Common myeloid progenitor, CD34-positive (primary cell): Measurements from ENCODE around the gene KRT78.
A peak's percentile ranks its signal among the peaks of the same experiment; 100 is the strongest.

Experiments
- CTCF ChIA-PET: fragments of 350-600 bp; sonication (Branson Sonifier 250); formaldehyde crosslinking; loops from one replicate; lab custom pipeline; 2021; ENCODE audit warnings: antibody characterized with exemption; lab: Charles Lee
- POLR2A ChIA-PET: fragments of 350-600 bp; sonication (Branson Sonifier 250); formaldehyde crosslinking; loops from one replicate; lab custom pipeline; 2021; ENCODE audit warnings: antibody characterized with exemption; lab: Charles Lee
- DNase-seq, 3 donors: peaks; one replicate each; pipeline versions ENCODE4 v3.0.0 to v3.0.0-alpha.2; 2013
- H3K27ac ChIP-seq, 2 experiments: 1 replicate in 1 of 2; 2 replicates in 1 of 2; pipeline ENCODE4 v1.7.0; 2013; ENCODE audit warnings: inconsistent platforms in 2 of 2, low read length in 2 of 2, mild to moderate bottlenecking in 2 of 2, low read depth in 1 of 2, moderate library complexity in 1 of 2; ENCODE audit not compliant: severe bottlenecking in 2 of 2, insufficient read depth in 1 of 2, poor library complexity in 1 of 2
- H3K27me3 ChIP-seq, 5 experiments: replicated peaks in 2 of 5; 1 replicate in 3 of 5; 2 replicates in 2 of 5; pipeline versions ENCODE4 v1.6.1 to v1.7.0; 2013; ENCODE audit warnings: low read length in 4 of 5, mild to moderate bottlenecking in 2 of 5, moderate library complexity in 2 of 5, inconsistent platforms in 1 of 5; ENCODE audit not compliant: insufficient read depth in 5 of 5, control insufficient read depth in 4 of 5
- H3K36me3 ChIP-seq, 4 experiments: 1 replicate in 2 of 4; 2 replicates in 2 of 4; pipeline versions ENCODE4 v1.6.1 to v1.7.0; 2013; ENCODE audit warnings: low read length in 3 of 4, control low read depth in 1 of 4, mild to moderate bottlenecking in 1 of 4; ENCODE audit not compliant: control insufficient read depth in 4 of 4, insufficient read depth in 4 of 4
- H3K4me1 ChIP-seq, 4 experiments: 1 replicate in 3 of 4; 2 replicates in 1 of 4; pipeline versions ENCODE4 v1.6.1 to v1.7.1; 2013; ENCODE audit warnings: low read length in 3 of 4, mild to moderate bottlenecking in 3 of 4, control low read depth in 1 of 4, inconsistent platforms in 1 of 4, moderate library complexity in 1 of 4; ENCODE audit not compliant: control insufficient read depth in 4 of 4, insufficient read depth in 4 of 4; ENCODE audit errors: control extremely low read depth in 1 of 4
- H3K4me3 ChIP-seq, 7 experiments: 1 replicate in 4 of 7; 2 replicates in 3 of 7; pipeline versions ENCODE4 v1.5.1 to v1.7.0; 2013; ENCODE audit warnings: mild to moderate bottlenecking in 7 of 7, low read length in 6 of 7, moderate library complexity in 6 of 7, inconsistent platforms in 2 of 7, low read depth in 2 of 7, control low read depth in 1 of 7; ENCODE audit not compliant: insufficient read depth in 4 of 7, control insufficient read depth in 1 of 7; ENCODE audit errors: extremely low read depth in 1 of 7
- H3K9me3 ChIP-seq, 5 experiments: 1 replicate in 4 of 5; 2 replicates in 1 of 5; pipeline versions ENCODE4 v1.6.1 to v1.7.1; 2013; ENCODE audit warnings: low read length in 4 of 5, mild to moderate bottlenecking in 2 of 5, inconsistent platforms in 1 of 5, low read depth in 1 of 5, moderate library complexity in 1 of 5; ENCODE audit not compliant: control insufficient read depth in 4 of 5, insufficient read depth in 2 of 5; ENCODE audit errors: control extremely low read depth in 1 of 5
- WGBS: methylation state at CpG from one replicate; pipeline ENCODE4 v1.1.5; 2013; ENCODE audit not compliant: insufficient coverage; 5-methylcytosine and 5-hydroxymethylcytosine counted together

Gene KRT78

DNA sequence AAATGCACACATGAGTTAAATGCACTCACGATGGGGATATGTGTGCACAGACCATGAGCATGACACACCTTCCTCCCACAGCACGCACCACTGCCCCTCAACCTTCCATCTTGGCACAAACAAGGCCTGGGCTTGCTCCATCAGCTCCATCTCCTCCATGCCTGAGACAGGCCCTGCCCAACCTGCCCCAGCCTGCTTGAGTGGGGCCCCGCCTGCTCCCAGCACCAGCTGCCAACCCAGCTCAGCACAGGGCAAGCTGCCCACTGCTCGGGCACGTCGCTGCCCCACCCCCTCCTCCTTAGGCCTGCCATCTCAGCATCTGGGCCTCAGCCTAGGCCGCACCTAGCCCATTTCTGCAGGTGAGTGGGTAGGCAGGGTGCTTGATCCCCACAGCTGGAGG is 27.6 kb upstream of the KRT78 start:
- Histone ChIP-seq H3K4me1 (peaks cover 0 to 40% (median 31%) of the 10 kb centered on the region in 4 experiments), H3K36me3 (no peaks in the 10 kb centered on the region), H3K4me3 (no peak overlapping the region), H3K27me3 (no peaks in the 10 kb centered on the region), H3K9me3 (no peaks in the 10 kb centered on the region), H3K27ac (no peak overlapping the region)
- ChIA-PET CTCF (interaction anchor here (1.4 to 21.8 kb wide), 6 partner anchors 9 to 495 kb away, joined by 4 to 467 read pairs (median 22); partner anchors contain the start of gene KRT74), POLR2A (interaction anchor here (0.6 kb wide), 1 partner anchor 501 kb away, joined by 3 read pairs; no protein-coding TSS in a partner anchor)
- WGBS, result 90% methylated on average over 6 of the region's 7 CpGs
- DNase-seq, result no peak

DNA sequence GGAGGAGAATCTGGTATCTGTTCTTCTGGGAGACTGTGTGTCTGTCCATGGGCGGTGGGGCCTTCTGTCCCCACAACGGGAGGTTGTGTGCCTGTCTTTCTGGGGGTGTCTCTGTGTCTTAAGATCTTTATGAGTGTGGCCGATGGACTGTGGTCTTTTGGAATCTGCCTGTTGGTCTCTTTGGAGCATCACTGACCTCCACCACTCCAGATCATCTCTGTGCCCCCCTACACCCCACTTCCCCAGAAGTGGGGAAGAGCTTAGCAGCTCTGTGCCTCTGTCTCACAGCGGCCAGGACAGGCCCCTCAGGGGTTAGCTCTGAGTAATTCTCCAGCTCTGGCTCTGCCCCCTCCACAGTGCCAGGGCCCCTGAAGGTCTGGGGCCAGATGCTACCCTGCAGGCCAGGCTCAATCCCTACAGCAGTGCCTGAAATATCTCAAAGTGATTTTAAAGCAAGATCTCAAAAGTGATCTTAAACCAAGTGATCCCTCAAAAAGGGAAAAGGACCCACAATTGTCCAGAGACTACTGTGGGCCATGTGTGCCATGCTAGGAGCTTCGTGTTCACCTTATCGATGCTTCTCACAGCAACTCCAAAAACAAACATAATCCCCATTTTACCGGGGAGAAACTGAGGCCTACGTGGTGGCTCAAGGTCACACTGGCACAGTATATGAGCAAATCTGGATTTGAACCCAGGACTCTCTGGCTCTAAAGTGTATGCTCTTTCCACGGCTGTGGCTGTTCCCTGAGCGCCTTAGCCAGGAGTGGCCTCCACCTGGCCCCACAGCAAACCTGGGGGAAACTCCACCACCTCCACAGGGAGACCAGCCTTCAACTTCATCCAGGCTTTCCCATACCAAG is 26.0 kb upstream of the KRT78 start:
- H3K36me3 ChIP-seq, result no peaks in the 10 kb centered on the region
- peak overlapping the region in 6 of 7 experiments; percentile 26 to 77 (median 50) for H3K4me3 ChIP-seq
- peak in 1 of 3 donors; percentile 64 for DNase-seq
- POLR2A ChIA-PET, result interaction anchor here (0.6 to 2.0 kb wide), 4 partner anchors 46 to 483 kb away, joined by 3 to 9 read pairs (median 4); partner anchors contain the start of gene EIF4B
- H3K4me1 ChIP-seq, result peaks cover 0 to 41% (median 35%) of the 10 kb centered on the region in 4 experiments
- CTCF ChIA-PET, result interaction anchor here (1.0 to 21.8 kb wide), 10 partner anchors 7 to 503 kb away, joined by 3 to 467 read pairs (median 16); partner anchors contain the start of gene KRT74
- no peaks in the 10 kb centered on the region for H3K9me3 ChIP-seq
- no peaks in the 10 kb centered on the region for H3K27me3 ChIP-seq
- H3K27ac ChIP-seq, result peak overlapping the region in 1 of 2 experiments; percentile 71
- 100% methylated on average over 5 of the region's 10 CpGs for WGBS

DNA sequence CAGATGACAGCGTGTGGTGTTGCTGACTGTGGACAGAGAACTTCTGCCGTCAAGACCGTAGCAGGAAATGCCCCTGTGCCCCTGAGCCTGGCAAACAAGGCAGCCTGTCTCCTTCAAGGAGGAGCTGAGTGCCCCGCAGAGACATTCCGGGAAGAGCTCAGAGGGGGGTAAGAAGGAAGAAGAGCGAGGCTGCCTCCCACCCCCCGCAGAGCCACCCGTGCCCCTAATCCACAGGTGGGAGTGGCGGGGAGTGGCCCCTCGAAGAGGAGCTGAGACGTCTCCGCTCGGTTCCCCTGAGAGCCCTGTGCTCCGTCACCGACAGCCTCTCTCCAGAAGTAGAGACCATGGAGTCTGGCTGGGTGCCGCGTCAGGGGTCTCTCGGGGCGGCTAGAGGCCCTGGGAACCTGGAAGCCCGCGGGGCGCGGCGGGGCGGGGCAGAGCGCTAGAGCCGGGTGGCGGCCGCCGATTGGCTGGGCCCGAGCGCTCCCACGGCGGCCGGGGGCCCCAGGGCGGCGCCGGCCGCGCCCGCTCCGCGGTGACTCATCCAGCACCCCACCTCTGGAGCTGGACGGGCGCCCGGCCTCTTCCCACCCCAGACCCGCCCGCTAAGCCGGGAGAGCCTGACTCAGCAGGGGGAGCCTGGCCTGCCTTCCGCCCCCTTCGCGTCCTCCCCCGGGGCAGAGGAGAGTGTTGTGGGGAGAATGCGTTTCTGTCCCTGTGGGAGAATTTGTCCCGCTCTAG is 25.2 kb upstream of the KRT78 start:
- ChIA-PET POLR2A (interaction anchor here (0.5 to 2.0 kb wide), 5 partner anchors 13 to 1425 kb away, joined by 3 to 9 read pairs (median 3); partner anchors contain the start of gene EIF4B), CTCF (interaction anchor here (1.2 to 21.8 kb wide), 8 partner anchors 8 to 502 kb away, joined by 3 to 467 read pairs (median 16); partner anchors contain the start of gene KRT74)
- WGBS, result 1% methylated on average over 44 of the region's 55 CpGs
- Histone ChIP-seq H3K9me3 (no peaks in the 10 kb centered on the region), H3K36me3 (no peaks in the 10 kb centered on the region), H3K4me3 (peak overlapping the region; percentile 26 to 81 (median 59)), H3K4me1 (peaks cover 0 to 35% (median 31%) of the 10 kb centered on the region in 4 experiments), H3K27me3 (no peaks in the 10 kb centered on the region), H3K27ac (peak overlapping the region; percentile 84 to 88)
- DNase-seq, result peak; percentile 90 to 93 (median 93)

DNA sequence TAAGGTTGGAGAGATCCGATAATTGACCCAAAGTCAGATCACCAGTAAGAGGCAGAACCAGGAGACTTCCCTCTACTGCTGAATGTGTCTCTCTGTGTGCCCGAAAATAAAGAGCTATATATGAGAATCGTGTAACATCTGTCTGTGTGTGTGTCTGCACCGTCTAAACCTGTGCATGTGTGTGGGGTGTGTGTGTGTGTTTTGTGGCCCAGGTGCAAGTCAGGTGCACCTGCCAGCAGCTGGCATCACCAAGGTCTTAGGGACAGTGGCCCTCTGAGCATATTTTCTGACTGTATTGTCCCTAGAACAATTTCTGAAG is 24.7 kb upstream of the KRT78 start:
- DNase-seq, result no peak
- Histone ChIP-seq H3K9me3 (no peaks in the 10 kb centered on the region), H3K27me3 (no peaks in the 10 kb centered on the region), H3K36me3 (no peaks in the 10 kb centered on the region), H3K4me1 (peaks cover 0 to 30% (median 25%) of the 10 kb centered on the region in 4 experiments), H3K27ac (peak overlapping the region; percentile 84 to 88), H3K4me3 (peak overlapping the region in 6 of 7 experiments; percentile 29 to 81 (median 60))
- POLR2A ChIA-PET, result interaction anchor here (0.7 to 2.0 kb wide), 2 partner anchors 132 to 1425 kb away, joined by 3 to 9 read pairs; partner anchors contain the start of gene EIF4B
- WGBS, result 47% methylated on average over 4 of the region's 4 CpGs
- CTCF ChIA-PET, result interaction anchor here (0.9 to 21.8 kb wide), 9 partner anchors 8 to 545 kb away, joined by 3 to 467 read pairs (median 6); partner anchors contain the start of gene KRT74

DNA sequence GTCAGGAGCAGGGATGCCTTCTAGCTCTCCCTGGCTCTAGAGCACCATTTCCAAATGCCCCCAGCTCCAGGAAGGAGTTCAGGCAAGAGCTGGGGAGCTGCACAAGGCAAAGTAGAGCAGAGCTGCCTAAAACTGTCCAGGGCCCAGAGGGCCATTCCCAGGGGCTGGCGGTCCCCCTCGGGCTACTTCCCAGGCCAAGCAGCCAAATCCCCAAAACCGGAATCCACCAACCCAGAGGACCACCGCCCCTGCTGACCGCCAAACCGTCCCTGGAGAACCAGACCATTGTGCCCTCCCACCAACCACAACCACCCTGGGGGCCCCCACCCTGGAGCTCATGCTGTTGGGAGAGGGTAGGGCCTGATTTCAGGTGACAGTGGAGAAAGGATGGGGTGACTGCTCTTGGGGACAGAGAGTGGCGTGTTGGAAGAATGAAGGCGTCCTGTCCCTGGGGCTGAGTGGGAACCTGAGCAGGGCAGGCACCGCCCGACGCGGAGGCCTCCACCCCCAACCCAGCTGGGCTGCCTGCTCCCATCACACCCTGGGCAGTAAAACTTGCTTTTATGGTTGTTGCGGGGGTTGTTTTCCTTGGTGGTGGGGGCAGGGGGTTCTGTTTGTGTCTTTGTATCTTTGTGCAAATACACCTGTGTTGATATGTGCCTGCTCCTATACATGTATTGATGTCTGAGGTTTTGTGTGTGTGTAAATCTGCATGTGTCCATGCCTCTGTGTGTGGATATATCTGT is 24.0 kb upstream of the KRT78 start:
- ChIA-PET CTCF (interaction anchor here (0.6 to 21.8 kb wide), 11 partner anchors 7 to 545 kb away, joined by 3 to 467 read pairs (median 4); partner anchors contain the start of gene KRT74), POLR2A (interaction anchor here (2.0 kb wide), 1 partner anchor 133 kb away, joined by 9 read pairs; the partner anchor contains the start of gene EIF4B)
- no peaks in the 10 kb centered on the region for H3K9me3 ChIP-seq
- no peak overlapping the region for H3K27ac ChIP-seq
- 98% methylated on average over 7 of the region's 13 CpGs for WGBS
- no peak overlapping the region for H3K4me3 ChIP-seq
- no peaks in the 10 kb centered on the region for H3K36me3 ChIP-seq
- no peaks in the 10 kb centered on the region for H3K27me3 ChIP-seq
- H3K4me1 ChIP-seq, result peaks cover 0 to 30% (median 23%) of the 10 kb centered on the region in 4 experiments
- no peak for DNase-seq
